GM19468 (cell line): ENCODE results near the gene ZNF674.
"Not testable (repeated sequence)": the region's sequence is repeated elsewhere in the genome, so short reads cannot be mapped to it uniquely, and the experiment has no call there.

Experiments used
- ATAC-seq: cut with Tn5 transposase; IDR thresholded peaks from one replicate; pipeline ENCODE4 v1.9.1; 2021; ENCODE audit warnings: mild to moderate bottlenecking, moderate library complexity, moderate number of reproducible peaks; ENCODE audit not compliant: unreplicated experiment; ENCODE audit errors: extremely low read depth

The ZNF674 gene

DNA sequence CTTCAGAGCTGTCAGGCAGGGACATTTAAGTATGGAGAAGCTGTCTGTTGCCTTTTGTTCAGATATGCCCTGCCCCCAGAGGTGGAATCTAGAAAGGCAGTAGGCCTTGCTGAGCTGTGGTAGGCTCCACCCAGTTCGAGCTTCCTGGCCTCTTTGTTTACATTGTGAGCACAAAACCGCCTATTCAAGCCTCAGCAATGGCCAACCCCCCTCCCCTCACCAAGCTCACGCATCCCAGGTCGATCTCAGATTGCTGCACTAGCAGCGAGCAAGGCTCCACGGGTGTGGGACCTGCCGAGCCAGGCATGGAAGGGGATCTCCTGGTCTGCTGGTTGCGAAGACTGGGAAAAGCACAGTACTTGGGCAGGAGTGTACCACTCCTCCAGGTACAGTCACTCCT lies 59.3 kb downstream of the ZNF674 start:
- ATAC-seq: no peak

DNA sequence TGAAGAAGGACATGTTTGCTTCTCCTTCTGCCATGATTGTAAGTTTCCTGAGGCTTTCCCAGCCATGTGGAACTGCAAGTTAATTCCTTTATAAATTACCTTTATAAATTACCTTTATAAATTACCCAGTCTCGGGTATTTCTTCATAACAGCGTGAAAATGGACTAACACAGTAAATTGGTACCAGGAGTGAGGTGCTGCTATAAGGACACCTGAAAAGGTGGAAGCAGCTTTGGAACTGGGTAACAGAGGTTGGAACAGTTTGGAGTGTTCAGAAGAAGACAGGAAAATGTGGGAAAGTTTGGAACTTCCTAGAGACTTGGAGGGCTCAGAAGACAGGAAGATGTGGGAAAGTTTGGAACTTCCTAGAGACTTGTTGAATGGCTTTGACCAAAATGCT lies 66.6 kb downstream of the ZNF674 start:
- ATAC-seq: not testable (repeated sequence)

DNA sequence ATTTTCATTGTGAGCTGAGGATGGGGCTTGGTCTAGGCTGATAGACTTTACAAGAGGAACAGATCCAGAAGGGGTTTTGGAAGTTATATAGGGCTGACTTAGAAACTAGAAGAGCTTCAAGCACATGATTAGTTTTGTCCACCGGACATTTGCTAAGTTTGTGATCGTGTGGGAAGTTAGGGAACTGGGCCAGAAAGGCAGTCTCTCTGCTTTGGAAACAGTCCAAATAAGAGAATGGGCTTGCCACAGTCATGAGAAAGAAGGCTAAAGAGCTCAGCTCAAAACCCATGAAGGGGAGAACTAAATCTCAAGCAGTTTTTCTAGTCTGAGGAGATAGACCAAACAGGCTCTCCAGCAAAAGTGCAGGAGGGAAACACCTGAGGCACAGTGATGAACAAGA lies 67.8 kb downstream of the ZNF674 start:
- ATAC-seq: no peak

DNA sequence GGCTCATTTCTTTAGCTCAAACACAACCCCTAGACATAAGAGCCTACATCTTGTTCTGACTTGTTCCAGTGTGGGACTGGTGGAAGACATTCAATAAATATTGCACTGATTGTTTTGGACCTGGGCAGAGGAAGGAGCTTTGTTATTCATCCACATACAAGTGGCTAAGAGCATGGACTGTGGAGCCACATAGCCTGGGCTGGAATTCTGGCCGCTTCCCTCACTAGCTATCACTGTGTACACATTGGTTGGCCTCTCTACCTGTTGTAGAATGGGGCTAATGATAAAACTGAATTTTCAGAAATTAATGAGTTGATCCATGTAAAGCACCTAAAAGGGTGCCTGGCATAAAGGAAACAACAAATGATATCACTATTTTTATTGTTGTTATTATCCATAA lies 80.0 kb downstream of the ZNF674 start:
- no peak for ATAC-seq

DNA sequence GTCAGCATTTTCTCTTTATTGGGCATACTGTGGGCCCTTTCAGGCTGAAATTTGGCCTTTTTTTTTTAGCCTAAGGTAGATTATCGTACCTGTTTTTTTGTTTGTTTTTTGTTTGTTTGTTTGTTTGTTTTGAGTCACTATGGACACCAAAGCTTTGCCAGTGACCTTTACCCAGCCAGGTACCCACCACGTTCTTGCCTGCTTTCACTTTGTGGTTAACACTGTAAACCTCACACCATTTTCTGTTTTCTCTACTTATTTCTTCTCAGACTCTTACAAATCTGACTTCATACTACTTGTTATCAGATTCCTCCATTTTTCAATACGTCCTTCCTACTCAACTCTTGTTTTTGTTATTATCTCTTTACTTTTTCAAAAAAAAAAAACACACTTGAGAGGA lies 81.5 kb downstream of the ZNF674 start:
- ATAC-seq: no peak

DNA sequence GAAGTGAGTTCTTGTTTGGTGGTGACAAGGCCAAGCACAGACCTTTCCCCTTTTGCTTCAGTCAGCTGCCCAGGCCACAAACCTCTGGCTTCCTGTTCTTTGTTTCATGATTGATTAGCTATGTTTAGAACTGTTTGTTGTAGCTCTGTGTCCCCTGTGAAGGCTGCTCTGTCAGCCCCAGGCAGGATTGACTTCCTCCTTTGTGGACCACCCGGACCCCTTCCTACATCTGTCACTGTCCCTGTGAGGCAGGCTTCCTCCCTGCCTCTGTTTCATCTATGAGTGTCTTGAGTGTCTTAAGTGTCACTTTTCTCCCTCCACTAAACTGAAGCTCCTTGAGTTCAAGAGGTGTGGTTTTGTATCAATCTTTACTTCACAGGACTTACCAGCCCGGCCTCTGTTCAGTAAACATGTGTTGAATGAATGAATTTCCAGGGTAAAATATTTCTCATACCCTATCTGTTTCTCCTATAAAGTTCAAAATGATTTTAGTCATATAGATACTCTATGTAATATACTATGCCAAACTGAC lies 83.5 kb downstream of the ZNF674 start:
- ATAC-seq: no peak

DNA sequence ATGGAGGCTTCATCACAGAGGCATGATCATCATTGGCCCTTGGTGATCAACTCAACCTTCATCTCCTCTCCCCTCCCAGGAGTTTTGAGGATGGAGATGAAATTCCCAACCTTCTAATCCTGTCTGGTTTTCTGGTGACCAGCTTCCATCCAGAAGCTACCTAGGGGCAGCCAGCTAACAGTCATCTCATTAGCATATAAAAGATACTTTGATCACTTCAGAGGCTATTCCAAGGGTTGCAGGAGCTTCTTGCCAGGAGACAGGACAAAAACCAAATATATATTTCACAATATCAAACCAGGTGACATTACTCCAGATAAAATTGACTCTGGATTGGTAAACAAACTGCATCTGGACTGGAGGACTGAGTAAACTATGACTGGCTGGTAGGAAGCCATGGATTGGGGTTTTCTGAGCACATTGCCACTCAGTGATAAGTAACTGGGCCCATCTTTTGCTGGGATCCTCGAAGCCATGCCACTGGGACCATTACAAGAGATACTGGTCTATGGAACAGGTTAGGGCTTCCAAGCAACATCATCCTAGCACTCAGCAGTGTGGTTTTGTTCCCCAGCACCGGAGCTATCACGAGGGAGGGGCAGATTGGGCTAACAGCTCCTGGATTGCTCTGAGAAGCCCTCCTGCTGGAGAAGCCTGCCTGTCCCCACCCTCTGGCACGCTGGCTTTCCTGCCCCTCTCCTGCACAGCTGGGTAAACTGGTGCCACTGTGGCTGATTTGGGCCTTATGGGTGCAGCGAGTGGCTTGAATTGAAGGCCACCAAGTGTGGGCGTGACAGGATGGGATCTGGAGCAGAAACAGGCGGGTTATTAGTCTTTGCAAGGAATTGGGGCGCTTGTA lies 84.2 kb downstream of the ZNF674 start:
- ATAC-seq: not testable (repeated sequence)

DNA sequence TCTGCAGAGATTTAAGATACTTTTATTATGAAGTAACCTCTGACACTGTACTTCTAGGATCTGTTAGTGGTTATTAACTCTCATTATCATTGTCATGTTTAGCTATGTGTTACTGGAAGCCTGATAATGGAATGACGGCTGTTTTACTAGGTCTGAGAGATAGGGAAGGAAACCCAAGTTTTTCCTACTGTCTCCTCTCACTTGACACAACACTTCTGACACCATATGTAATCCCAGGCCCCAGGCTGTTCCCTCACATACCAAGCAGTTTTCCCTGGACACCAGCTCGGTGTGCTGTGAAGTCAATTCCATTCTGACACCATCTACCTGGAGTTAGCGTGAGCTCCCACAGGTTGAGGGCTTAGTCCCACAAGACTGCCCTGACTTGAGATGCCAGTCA lies 85.6 kb downstream of the ZNF674 start:
- ATAC-seq: no peak

DNA sequence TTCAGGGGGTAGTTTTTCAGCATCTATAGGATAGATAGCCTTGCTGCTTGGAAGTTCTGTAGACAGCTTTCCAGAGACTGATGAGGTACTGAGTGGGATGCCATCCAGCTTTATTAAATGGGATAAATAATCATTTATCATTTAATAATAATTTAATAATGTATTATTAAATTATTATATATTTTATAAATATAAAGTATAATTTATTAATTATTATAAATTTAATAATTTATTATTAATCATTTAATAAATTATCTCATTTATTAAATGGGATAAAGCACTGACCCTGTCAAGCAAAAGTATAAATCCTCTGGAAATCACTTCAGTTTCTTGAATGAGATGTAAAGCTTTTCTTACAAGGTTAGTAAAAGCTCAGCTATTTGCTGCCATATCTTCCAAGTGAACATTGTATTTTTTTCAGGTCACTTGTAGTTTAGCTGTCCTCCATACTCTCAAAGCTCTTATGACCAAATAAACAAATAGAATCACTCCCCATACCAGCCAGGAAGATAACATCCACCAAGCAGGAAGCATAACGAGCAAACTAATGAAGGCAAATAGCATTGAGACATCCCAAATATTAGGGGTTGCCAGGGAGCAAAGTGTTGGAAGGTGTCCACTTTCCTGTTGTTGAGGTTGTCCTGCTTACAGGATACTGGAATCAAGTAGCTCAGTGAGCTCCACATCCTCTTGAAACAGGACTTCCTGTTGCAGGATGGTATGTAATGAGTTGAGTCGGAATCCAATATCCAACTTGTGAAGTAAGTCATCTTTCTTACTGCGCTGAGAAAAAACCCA lies 88.9 kb downstream of the ZNF674 start:
- no peak for ATAC-seq
